RPMI8226 (cell line): ENCODE measurements around the gene NR5A1.

Source experiments
- DNase-seq: peaks from one replicate; pipeline ENCODE4 v3.0.0-alpha.2; 2015

Gene NR5A1

GRCh38 chr9:124437086-124437485, 70.1 kb downstream of the NR5A1 start:
- no peak for DNase-seq

GRCh38 chr9:124436320-124436719, 70.9 kb downstream of the NR5A1 start:
- peak; percentile 54 for DNase-seq
